ENCODE data around the gene SLC44A5.
"Not testable (repeated sequence)": the region's sequence is repeated elsewhere in the genome, so short reads cannot be mapped to it uniquely, and the experiment has no call there.

The SLC44A5 gene

GRCh38 chr1:75611014-75611413 is at the start of gene SLC44A5:
Gene SLC44A5 (minus strand): TSS chr1:75611114. CDS start chr1:75541447, 69,667 bp downstream.
- no peak for DNase-seq

- DNase-seq, result no peak
Observed at GRCh38 chr1:75655931-75656330, 45.0 kb upstream of the SLC44A5 start.

GRCh38 chr1:75647183-75647582 is 36.3 kb upstream of the SLC44A5 start:
- DNase-seq, result not testable (repeated sequence)

GRCh38 chr1:75645153-75645552 is 34.2 kb upstream of the SLC44A5 start:
- DNase-seq, result not testable (repeated sequence)

GRCh38 chr1:75643460-75643859 is 32.5 kb upstream of the SLC44A5 start:
- no peak for DNase-seq

GRCh38 chr1:75641325-75641724 is 30.4 kb upstream of the SLC44A5 start:
- no peak for DNase-seq

GRCh38 chr1:75640137-75640536 is 29.2 kb upstream of the SLC44A5 start:
- DNase-seq, result no peak

- peak; percentile 46 for DNase-seq
Observed at GRCh38 chr1:75632350-75632949, 21.5 kb upstream of the SLC44A5 start.

GRCh38 chr1:75630998-75631397 is 20.1 kb upstream of the SLC44A5 start:
- no peak for DNase-seq

- DNase-seq, result no peak
Observed at GRCh38 chr1:75630004-75630594, 19.2 kb upstream of the SLC44A5 start.

- no peak for DNase-seq
Observed at GRCh38 chr1:75625795-75626194, 14.9 kb upstream of the SLC44A5 start.

GRCh38 chr1:75618382-75618781 is 7.5 kb upstream of the SLC44A5 start:
- DNase-seq, result no peak

GRCh38 chr1:75616436-75617433 is 5.8 kb upstream of the SLC44A5 start:
- no peak for DNase-seq

GRCh38 chr1:75615613-75616435 is 4.9 kb upstream of the SLC44A5 start:
- peak; percentile 9 for DNase-seq

GRCh38 chr1:75614399-75614756 is 3.5 kb upstream of the SLC44A5 start:
- peak; percentile 6 for DNase-seq

- no peak for DNase-seq
Observed at GRCh38 chr1:75613916-75614315, 3.0 kb upstream of the SLC44A5 start.

GRCh38 chr1:75612976-75613375 is 2.1 kb upstream of the SLC44A5 start:
- no peak for DNase-seq

- no peak for DNase-seq
Observed at GRCh38 chr1:75602486-75602885, 8.4 kb downstream of the SLC44A5 start.

GRCh38 chr1:75600781-75601180 is 10.1 kb downstream of the SLC44A5 start:
- DNase-seq, result no peak

GRCh38 chr1:75594327-75594726 is 16.6 kb downstream of the SLC44A5 start:
- no peak for DNase-seq

GRCh38 chr1:75593457-75593856 is 17.5 kb downstream of the SLC44A5 start:
- not testable (repeated sequence) for DNase-seq

GRCh38 chr1:75589637-75590036 is 21.3 kb downstream of the SLC44A5 start:
- DNase-seq, result no peak
